WTC11 (cell line): ENCODE measurements around the gene DMXL1. TPM values are rescaled to one million over a fixed set of nuclear protein-coding genes. Genes with fewer than 3 reads are reported as not detected.

ENCODE experiments used
- CREB1 ChIP-seq: sonication (generic); formaldehyde crosslinking; IDR thresholded peaks from 2 replicates; pipeline ENCODE4 v1.8.0; 2023; ENCODE audit warnings: mild to moderate bottlenecking, missing genetic modification reagents
- ELF4 ChIP-seq: sonication (generic); formaldehyde crosslinking; IDR thresholded peaks from 2 replicates; pipeline ENCODE4 v1.8.1; 2022; ENCODE audit warnings: low read depth, mild to moderate bottlenecking, moderate library complexity, missing genetic modification reagents
- EMX1 ChIP-seq: fragments of 250-450 bp; sonication (Bioruptor Pico); IDR thresholded peaks from 2 replicates; pipeline ENCODE4 v1.8.0; 2021; ENCODE audit warnings: mild to moderate bottlenecking
- FOXP1 ChIP-seq: sonication (generic); formaldehyde crosslinking; IDR thresholded peaks from 2 replicates; pipeline ENCODE4 v1.8.0; 2022; ENCODE audit warnings: missing genetic modification reagents, mild to moderate bottlenecking, moderate library complexity, borderline replicate concordance
- JUN ChIP-seq: sonication (generic); formaldehyde crosslinking; IDR thresholded peaks from 2 replicates; pipeline ENCODE4 v1.8.0; 2023; ENCODE audit warnings: mild to moderate bottlenecking, missing genetic modification reagents
- KAT7 ChIP-seq: sonication (generic); formaldehyde crosslinking; IDR thresholded peaks from 2 replicates; pipeline ENCODE4 v1.8.1; 2023; ENCODE audit warnings: missing genetic modification reagents, mild to moderate bottlenecking, borderline replicate concordance
- NFE2L1 ChIP-seq: sonication (generic); formaldehyde crosslinking; IDR thresholded peaks from 2 replicates; pipeline ENCODE4 v1.8.1; 2023; ENCODE audit warnings: missing genetic modification reagents
- RELA ChIP-seq: sonication (generic); formaldehyde crosslinking; IDR thresholded peaks from 2 replicates; pipeline ENCODE4 v1.8.1; 2022; ENCODE audit warnings: missing genetic modification reagents, mild to moderate bottlenecking, borderline replicate concordance
- RORB ChIP-seq: fragments of 250-450 bp; sonication (Bioruptor Pico); IDR thresholded peaks from 2 replicates; pipeline ENCODE4 v1.9.0; 2021; ENCODE audit warnings: mild to moderate bottlenecking
- SMAD3 ChIP-seq: sonication (generic); formaldehyde crosslinking; IDR thresholded peaks from 2 replicates; pipeline ENCODE4 v1.8.0; 2022; ENCODE audit warnings: missing genetic modification reagents, mild to moderate bottlenecking, borderline replicate concordance
- SMAD4 ChIP-seq: sonication (generic); formaldehyde crosslinking; IDR thresholded peaks from 2 replicates; pipeline ENCODE4 v1.8.0; 2022; ENCODE audit warnings: mild to moderate bottlenecking, missing genetic modification reagents
- TEAD1 ChIP-seq: sonication (generic); formaldehyde crosslinking; IDR thresholded peaks from 2 replicates; pipeline ENCODE4 v1.8.0; 2022; ENCODE audit warnings: mild to moderate bottlenecking, missing genetic modification reagents
- TEAD4 ChIP-seq: sonication (generic); formaldehyde crosslinking; IDR thresholded peaks from 2 replicates; pipeline ENCODE4 v1.8.0; 2022; ENCODE audit warnings: mild to moderate bottlenecking, missing genetic modification reagents
- TP53 ChIP-seq: sonication (generic); formaldehyde crosslinking; IDR thresholded peaks from 2 replicates; pipeline ENCODE4 v1.8.1; 2023; ENCODE audit warnings: mild to moderate bottlenecking, missing genetic modification reagents
- ZBTB21 ChIP-seq: sonication (generic); formaldehyde crosslinking; IDR thresholded peaks from 2 replicates; pipeline ENCODE4 v1.8.1; 2023; ENCODE audit warnings: mild to moderate bottlenecking, missing genetic modification reagents, borderline replicate concordance
- ZNF138 ChIP-seq: sonication (generic); formaldehyde crosslinking; conservative IDR thresholded peaks from 2 replicates; pipeline ENCODE4 v1.8.1; 2022; ENCODE audit warnings: mild to moderate bottlenecking, moderate library complexity, missing genetic modification reagents
- ZNF232 ChIP-seq: sonication (generic); formaldehyde crosslinking; IDR thresholded peaks from 2 replicates; pipeline ENCODE4 v1.8.0; 2022; ENCODE audit warnings: mild to moderate bottlenecking, missing genetic modification reagents
- ZNF263 ChIP-seq: sonication (generic); formaldehyde crosslinking; IDR thresholded peaks from 2 replicates; pipeline ENCODE4 v1.8.1; 2022; ENCODE audit warnings: low read depth, mild to moderate bottlenecking, moderate library complexity, missing genetic modification reagents
- ZNF396 ChIP-seq: fragments of 250-450 bp; sonication (Bioruptor Pico); IDR thresholded peaks from 2 replicates; pipeline ENCODE4 v1.8.0; 2021; ENCODE audit warnings: mild to moderate bottlenecking, moderate library complexity, borderline replicate concordance
- ZNF423 ChIP-seq: fragments of 250-450 bp; sonication (Bioruptor Pico); IDR thresholded peaks from 2 replicates; pipeline ENCODE4 v2.1.2; 2022; ENCODE audit warnings: mild to moderate bottlenecking, moderate library complexity
- total RNA-seq: library from RNA; stranded (reverse); gene quantifications from 3 replicates; pipeline ENCODE4 v1.2.3, GENCODE V29; 2021
- TF ChIP-seq, protein P1 (sequence below): sonication (generic); formaldehyde crosslinking; IDR thresholded peaks from 2 replicates; pipeline ENCODE4 v1.8.1; 2023; ENCODE audit warnings: mild to moderate bottlenecking, missing genetic modification reagents
- TF ChIP-seq, protein P2 (sequence below): sonication (generic); formaldehyde crosslinking; IDR thresholded peaks from 2 replicates; pipeline ENCODE4 v1.8.1; 2023; ENCODE audit warnings: mild to moderate bottlenecking, missing genetic modification reagents
- TF ChIP-seq, protein P3 (sequence below): sonication (generic); formaldehyde crosslinking; IDR thresholded peaks from 2 replicates; pipeline ENCODE4 v1.8.0; 2022; ENCODE audit warnings: mild to moderate bottlenecking, missing genetic modification reagents
- TF ChIP-seq, protein P4 (sequence below): sonication (generic); formaldehyde crosslinking; IDR thresholded peaks from 2 replicates; pipeline ENCODE4 v1.8.0; 2022; ENCODE audit warnings: mild to moderate bottlenecking, missing genetic modification reagents
- TF ChIP-seq, protein P5 (sequence below): fragments of 250-450 bp; sonication (Bioruptor Pico); IDR thresholded peaks from 2 replicates; pipeline ENCODE4 v2.1.2; 2022; ENCODE audit warnings: mild to moderate bottlenecking, moderate library complexity
- TF ChIP-seq, protein P6 (sequence below): sonication (generic); formaldehyde crosslinking; IDR thresholded peaks from 2 replicates; pipeline ENCODE4 v1.8.0; 2023; ENCODE audit warnings: mild to moderate bottlenecking, missing genetic modification reagents
- TF ChIP-seq, protein P7 (sequence below): sonication (generic); formaldehyde crosslinking; IDR thresholded peaks from 2 replicates; pipeline ENCODE4 v1.8.1; 2022; ENCODE audit warnings: missing genetic modification reagents, borderline replicate concordance
- TF ChIP-seq, protein P8 (sequence below): sonication (generic); formaldehyde crosslinking; IDR thresholded peaks from 2 replicates; pipeline ENCODE4 v1.8.0; 2022; ENCODE audit warnings: mild to moderate bottlenecking, missing genetic modification reagents

Gene DMXL1
- total RNA-seq, 1 experiment from 2014 or later = 43.7 TPM

DNA sequence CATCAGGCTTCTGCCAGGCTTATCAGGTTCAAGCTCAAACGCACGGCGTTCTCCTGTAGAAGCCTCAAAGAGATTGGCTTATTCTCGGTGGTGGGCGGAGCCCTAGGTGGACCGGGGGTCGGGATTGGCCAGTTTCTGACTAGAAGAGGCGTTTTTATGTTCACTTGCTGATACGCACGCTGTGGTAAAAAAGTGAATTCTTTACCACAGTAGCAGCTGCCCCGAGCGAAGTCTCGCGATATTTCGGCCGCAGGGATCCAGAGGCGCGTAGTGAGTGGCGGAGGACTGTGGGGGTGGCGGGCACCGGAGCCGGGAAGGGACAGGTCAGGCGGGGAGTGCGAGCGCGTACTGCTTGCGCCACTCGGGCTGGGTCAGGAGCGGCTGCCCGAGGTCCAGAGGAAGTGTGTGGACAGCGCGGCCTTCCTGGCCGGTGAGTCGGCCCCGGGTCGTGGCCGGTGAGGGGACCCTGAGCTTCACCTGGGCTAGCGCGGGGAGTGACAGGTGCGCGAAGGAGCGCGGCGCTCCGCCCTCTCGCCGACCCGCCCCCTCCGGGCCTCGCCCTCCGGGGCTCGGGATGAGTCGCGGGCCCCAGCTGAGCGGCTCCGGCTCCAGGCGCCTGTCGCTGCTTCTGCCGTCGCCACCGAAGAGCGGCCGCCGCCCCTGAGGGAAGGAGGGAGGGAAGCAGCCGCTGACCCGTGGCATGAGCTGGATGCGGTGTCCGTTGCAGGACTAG, at the start of gene DMXL1 (continued):
- TF ChIP-seq KAT7 (CRISPR knock-in tag) (peak; percentile 95; the same call in 1 of the 2 replicates), TEAD4 (CRISPR knock-in tag) (no peak), JUN (CRISPR knock-in tag) (0 out of 2 replicates have a peak, but pooled peaks have one; percentile 44), ZNF138 (CRISPR knock-in tag) (no peak), FOXP1 (CRISPR knock-in tag) (peak; percentile 62), TEAD1 (CRISPR knock-in tag) (no peak; the same call in none of the 2 replicates), ZNF396 (CRISPR knock-in tag) (no peak), RELA (peak; percentile 84; the same call in 1 of the 2 replicates), ZBTB21 (CRISPR knock-in tag) (no peak), SMAD4 (CRISPR knock-in tag) (no peak), ZNF232 (CRISPR knock-in tag) (no peak), SMAD3 (CRISPR knock-in tag) (no peak), NFE2L1 (CRISPR knock-in tag) (peak; percentile 31; the same call in 1 of the 2 replicates), ZNF263 (CRISPR knock-in tag) (no peak), ELF4 (no peak), CREB1 (CRISPR knock-in tag) (no peak), EMX1 (CRISPR knock-in tag) (no peak), TP53 (CRISPR knock-in tag) (0 out of 2 replicates have a peak, but pooled peaks have one; percentile 44), ZNF423 (CRISPR knock-in tag) (no peak), RORB (no peak)
- TF ChIP-seq, protein P1, sequence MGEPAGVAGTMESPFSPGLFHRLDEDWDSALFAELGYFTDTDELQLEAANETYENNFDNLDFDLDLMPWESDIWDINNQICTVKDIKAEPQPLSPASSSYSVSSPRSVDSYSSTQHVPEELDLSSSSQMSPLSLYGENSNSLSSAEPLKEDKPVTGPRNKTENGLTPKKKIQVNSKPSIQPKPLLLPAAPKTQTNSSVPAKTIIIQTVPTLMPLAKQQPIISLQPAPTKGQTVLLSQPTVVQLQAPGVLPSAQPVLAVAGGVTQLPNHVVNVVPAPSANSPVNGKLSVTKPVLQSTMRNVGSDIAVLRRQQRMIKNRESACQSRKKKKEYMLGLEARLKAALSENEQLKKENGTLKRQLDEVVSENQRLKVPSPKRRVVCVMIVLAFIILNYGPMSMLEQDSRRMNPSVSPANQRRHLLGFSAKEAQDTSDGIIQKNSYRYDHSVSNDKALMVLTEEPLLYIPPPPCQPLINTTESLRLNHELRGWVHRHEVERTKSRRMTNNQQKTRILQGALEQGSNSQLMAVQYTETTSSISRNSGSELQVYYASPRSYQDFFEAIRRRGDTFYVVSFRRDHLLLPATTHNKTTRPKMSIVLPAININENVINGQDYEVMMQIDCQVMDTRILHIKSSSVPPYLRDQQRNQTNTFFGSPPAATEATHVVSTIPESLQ (CRISPR knock-in tag) = no peak
- TF ChIP-seq, protein P2, sequence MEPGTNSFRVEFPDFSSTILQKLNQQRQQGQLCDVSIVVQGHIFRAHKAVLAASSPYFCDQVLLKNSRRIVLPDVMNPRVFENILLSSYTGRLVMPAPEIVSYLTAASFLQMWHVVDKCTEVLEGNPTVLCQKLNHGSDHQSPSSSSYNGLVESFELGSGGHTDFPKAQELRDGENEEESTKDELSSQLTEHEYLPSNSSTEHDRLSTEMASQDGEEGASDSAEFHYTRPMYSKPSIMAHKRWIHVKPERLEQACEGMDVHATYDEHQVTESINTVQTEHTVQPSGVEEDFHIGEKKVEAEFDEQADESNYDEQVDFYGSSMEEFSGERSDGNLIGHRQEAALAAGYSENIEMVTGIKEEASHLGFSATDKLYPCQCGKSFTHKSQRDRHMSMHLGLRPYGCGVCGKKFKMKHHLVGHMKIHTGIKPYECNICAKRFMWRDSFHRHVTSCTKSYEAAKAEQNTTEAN (CRISPR knock-in tag) = no peak
- TF ChIP-seq, protein P3, sequence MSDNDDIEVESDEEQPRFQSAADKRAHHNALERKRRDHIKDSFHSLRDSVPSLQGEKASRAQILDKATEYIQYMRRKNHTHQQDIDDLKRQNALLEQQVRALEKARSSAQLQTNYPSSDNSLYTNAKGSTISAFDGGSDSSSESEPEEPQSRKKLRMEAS (CRISPR knock-in tag) = no peak; the same call in 1 of the 2 replicates
- TF ChIP-seq, protein P4, sequence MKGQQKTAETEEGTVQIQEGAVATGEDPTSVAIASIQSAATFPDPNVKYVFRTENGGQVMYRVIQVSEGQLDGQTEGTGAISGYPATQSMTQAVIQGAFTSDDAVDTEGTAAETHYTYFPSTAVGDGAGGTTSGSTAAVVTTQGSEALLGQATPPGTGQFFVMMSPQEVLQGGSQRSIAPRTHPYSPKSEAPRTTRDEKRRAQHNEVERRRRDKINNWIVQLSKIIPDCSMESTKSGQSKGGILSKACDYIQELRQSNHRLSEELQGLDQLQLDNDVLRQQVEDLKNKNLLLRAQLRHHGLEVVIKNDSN (CRISPR knock-in tag) = no peak
- TF ChIP-seq, protein P5, sequence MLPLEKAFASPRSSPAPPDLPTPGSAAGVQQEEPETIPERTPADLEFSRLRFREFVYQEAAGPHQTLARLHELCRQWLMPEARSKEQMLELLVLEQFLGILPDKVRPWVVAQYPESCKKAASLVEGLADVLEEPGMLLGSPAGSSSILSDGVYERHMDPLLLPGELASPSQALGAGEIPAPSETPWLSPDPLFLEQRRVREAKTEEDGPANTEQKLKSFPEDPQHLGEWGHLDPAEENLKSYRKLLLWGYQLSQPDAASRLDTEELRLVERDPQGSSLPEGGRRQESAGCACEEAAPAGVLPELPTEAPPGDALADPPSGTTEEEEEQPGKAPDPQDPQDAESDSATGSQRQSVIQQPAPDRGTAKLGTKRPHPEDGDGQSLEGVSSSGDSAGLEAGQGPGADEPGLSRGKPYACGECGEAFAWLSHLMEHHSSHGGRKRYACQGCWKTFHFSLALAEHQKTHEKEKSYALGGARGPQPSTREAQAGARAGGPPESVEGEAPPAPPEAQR (CRISPR knock-in tag) = no peak
- TF ChIP-seq, protein P6, sequence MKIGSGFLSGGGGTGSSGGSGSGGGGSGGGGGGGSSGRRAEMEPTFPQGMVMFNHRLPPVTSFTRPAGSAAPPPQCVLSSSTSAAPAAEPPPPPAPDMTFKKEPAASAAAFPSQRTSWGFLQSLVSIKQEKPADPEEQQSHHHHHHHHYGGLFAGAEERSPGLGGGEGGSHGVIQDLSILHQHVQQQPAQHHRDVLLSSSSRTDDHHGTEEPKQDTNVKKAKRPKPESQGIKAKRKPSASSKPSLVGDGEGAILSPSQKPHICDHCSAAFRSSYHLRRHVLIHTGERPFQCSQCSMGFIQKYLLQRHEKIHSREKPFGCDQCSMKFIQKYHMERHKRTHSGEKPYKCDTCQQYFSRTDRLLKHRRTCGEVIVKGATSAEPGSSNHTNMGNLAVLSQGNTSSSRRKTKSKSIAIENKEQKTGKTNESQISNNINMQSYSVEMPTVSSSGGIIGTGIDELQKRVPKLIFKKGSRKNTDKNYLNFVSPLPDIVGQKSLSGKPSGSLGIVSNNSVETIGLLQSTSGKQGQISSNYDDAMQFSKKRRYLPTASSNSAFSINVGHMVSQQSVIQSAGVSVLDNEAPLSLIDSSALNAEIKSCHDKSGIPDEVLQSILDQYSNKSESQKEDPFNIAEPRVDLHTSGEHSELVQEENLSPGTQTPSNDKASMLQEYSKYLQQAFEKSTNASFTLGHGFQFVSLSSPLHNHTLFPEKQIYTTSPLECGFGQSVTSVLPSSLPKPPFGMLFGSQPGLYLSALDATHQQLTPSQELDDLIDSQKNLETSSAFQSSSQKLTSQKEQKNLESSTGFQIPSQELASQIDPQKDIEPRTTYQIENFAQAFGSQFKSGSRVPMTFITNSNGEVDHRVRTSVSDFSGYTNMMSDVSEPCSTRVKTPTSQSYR (CRISPR knock-in tag) = no peak
- TF ChIP-seq, protein P7, sequence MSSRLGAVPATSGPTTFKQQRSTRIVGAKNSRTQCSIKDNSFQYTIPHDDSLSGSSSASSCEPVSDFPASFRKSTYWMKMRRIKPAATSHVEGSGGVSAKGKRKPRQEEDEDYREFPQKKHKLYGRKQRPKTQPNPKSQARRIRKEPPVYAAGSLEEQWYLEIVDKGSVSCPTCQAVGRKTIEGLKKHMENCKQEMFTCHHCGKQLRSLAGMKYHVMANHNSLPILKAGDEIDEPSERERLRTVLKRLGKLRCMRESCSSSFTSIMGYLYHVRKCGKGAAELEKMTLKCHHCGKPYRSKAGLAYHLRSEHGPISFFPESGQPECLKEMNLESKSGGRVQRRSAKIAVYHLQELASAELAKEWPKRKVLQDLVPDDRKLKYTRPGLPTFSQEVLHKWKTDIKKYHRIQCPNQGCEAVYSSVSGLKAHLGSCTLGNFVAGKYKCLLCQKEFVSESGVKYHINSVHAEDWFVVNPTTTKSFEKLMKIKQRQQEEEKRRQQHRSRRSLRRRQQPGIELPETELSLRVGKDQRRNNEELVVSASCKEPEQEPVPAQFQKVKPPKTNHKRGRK (CRISPR knock-in tag) = no peak
- TF ChIP-seq, protein P8, sequence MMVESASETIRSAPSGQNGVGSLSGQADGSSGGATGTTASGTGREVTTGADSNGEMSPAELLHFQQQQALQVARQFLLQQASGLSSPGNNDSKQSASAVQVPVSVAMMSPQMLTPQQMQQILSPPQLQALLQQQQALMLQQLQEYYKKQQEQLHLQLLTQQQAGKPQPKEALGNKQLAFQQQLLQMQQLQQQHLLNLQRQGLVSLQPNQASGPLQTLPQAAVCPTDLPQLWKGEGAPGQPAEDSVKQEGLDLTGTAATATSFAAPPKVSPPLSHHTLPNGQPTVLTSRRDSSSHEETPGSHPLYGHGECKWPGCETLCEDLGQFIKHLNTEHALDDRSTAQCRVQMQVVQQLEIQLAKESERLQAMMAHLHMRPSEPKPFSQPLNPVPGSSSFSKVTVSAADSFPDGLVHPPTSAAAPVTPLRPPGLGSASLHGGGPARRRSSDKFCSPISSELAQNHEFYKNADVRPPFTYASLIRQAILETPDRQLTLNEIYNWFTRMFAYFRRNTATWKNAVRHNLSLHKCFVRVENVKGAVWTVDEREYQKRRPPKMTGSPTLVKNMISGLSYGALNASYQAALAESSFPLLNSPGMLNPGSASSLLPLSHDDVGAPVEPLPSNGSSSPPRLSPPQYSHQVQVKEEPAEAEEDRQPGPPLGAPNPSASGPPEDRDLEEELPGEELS = peak; percentile 53
